GM12874 (cell line): ENCODE measurements around the gene RAB9B.

Experiments
- TF ChIP-seq, protein P1 (sequence below): IDR thresholded peaks from 2 replicates; pipeline ENCODE4 v1.5.1; 2011; ENCODE audit warnings: low read depth, mild to moderate bottlenecking, control low read depth, low read length, moderate library complexity; ENCODE audit not compliant: insufficient read depth

Gene RAB9B

DNA sequence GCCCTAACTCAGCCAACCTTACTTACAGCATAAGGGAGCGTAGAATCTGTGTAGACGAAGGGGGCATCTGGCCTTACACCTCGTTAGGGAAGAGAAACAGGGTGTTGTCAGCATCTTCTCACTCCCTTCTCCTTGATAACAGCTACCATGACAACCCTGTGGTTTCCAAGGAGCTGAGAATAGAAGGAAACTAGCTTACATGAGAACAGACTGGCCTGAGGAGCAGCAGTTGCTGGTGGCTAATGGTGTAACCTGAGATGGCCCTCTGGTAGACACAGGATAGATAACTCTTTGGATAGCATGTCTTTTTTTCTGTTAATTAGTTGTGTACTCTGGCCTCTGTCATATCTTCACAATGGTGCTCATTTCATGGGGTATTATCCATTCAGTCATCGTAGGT lies 40.8 kb downstream of the RAB9B start:
- TF ChIP-seq, protein P1, sequence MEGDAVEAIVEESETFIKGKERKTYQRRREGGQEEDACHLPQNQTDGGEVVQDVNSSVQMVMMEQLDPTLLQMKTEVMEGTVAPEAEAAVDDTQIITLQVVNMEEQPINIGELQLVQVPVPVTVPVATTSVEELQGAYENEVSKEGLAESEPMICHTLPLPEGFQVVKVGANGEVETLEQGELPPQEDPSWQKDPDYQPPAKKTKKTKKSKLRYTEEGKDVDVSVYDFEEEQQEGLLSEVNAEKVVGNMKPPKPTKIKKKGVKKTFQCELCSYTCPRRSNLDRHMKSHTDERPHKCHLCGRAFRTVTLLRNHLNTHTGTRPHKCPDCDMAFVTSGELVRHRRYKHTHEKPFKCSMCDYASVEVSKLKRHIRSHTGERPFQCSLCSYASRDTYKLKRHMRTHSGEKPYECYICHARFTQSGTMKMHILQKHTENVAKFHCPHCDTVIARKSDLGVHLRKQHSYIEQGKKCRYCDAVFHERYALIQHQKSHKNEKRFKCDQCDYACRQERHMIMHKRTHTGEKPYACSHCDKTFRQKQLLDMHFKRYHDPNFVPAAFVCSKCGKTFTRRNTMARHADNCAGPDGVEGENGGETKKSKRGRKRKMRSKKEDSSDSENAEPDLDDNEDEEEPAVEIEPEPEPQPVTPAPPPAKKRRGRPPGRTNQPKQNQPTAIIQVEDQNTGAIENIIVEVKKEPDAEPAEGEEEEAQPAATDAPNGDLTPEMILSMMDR = no peak

DNA sequence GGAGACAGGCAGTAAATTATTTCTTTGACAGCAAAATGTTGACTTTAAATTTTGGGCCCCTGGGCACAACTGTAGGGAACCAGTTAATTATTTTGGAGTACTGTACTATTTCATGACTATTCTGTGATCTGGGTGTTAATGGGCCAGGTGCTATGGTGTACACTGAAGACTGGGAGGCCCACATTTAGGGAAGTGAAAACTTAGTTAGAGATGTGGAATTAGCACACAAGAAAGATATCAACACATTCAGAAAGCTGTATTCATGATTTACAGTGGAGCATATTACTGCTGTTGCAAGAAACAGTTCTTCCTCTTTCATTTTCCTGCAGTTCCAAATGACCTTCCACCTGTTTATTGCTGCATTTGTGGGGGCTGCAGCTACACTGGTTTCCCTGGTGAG lies 43.1 kb downstream of the RAB9B start:
- TF ChIP-seq, protein P1 = no peak

DNA sequence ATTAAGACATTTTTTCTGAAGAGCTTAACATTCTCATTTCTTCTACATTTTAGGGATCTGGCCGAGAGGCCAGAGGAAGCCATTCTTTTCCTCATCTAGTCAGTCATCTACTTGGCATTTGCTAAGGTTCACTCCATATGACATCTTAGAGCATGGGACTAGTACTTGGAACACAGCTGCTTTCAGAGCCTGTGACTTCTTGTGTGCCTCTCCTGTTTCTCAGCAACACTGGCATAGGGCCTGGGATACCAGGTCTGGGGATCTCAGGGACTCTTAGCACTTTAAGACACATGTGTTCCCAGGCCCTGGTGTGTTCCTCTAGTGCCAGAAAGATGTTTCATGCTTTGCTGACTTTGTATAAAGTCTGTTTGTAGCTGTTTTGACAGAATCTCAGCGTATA lies 48.1 kb downstream of the RAB9B start:
- TF ChIP-seq, protein P1 = no peak

GRCh38 chrX:103783196-103783595 lies 48.9 kb downstream of the RAB9B start:
- TF ChIP-seq, protein P1 = no peak

GRCh38 chrX:103782640-103783039 lies 49.4 kb downstream of the RAB9B start:
- TF ChIP-seq, protein P1 = no peak

DNA sequence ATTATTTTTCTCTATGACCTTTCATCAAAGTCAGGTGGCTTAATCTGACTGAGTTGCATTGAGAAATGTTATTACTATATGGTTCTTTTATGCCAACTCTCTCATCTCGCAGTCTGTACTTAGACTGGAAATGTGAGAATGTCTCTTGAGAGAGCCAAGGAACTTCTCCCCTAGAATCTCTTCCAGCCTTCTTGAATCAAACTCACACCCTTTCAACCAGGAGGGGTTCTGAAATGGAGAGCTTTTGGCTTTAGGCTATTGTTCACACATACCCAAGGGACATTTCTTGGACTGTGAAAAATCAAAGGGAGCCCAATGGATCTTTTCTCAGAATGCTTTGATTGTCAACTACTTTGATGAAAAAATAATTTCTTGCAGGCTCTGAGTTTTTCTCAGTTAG lies 50.4 kb downstream of the RAB9B start:
- TF ChIP-seq, protein P1 = no peak

DNA sequence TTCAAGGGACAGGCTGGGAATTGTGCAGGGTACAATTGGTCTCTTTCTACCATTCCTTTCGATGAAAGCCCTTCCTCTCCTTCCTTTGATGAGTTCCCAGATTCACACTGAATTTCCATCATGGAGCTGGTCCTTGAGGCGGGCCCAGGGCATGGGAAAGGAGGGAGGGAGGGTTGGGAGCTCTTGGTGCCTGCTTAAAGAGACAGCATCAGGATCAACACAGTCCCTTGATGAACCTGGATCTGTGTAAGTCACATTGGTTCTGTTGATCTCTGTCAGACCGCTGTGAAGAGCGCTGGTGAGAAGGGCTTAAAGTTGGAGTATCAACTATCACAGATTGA lies 51.0 kb downstream of the RAB9B start:
- TF ChIP-seq, protein P1 = no peak
